HG02623 (cell line): Measurements from ENCODE around the gene NPIPB6.
"Not testable (repeated sequence)": the region's sequence is repeated elsewhere in the genome, so short reads cannot be mapped to it uniquely, and the experiment has no call there.

ENCODE experiments used
- ATAC-seq: cut with Tn5 transposase; IDR thresholded peaks from one replicate; pipeline ENCODE4 v1.9.1; 2021; ENCODE audit warnings: moderate library complexity; ENCODE audit not compliant: unreplicated experiment

Gene NPIPB6

DNA sequence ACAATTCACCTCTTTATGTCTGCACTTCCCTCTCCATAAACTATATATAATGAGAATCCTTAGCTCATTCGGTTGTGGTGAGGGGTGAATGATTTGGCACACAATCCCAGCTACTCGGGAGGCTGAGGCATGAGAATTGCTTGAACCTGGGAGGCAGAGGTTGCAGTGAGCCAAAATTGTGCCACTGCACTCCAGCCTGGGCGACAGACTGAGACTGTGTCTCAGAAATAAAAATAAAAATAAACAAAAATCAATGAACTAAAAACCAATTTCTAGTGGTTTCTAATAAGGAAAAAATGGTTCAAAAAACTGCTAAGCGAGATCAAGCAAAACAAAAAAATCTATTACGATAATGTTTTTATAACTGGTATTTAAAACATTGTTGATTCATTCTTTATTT, at the start of gene NPIPB6:
Gene NPIPB6, minus strand, starts transcription at position 101 of the 400 bp plus-strand sequence. CDS start 686 bp downstream, outside the sequence.
- ATAC-seq, result not testable (repeated sequence)

- ATAC-seq, result peak; percentile 95
These were observed 40.1 kb upstream of the NPIPB6 start, which contains the start of gene EIF3CL for GRCh38 chr16:28403220-28404072. Gene EIF3CL, minus strand, starts transcription at chr16:28403841. Its CDS starts 223 bp downstream, at chr16:28403618.

DNA sequence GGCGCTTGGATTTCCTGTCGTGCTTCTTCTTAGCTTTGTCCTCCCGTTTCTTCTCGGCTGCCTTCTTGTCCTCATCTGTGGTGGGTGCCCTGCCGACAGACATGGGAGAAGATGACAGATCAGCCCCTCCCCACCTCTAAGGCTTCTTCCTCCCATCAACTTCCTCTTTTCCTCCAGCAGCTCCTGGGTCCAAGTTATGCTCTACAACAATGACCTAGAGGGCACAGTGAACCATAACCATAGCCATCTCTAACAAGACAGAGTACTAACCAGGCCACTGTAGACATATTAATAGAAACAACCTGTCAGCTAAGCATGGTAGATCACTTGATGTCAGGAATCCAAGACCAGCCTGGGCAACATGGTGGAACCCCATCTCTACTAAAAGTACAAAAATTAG, 28.7 kb upstream of the NPIPB6 start:
- not testable (repeated sequence) for ATAC-seq

- not testable (repeated sequence) for ATAC-seq
These were observed 19.0 kb upstream of the NPIPB6 start for GRCh38 chr16:28382177-28382867.

DNA sequence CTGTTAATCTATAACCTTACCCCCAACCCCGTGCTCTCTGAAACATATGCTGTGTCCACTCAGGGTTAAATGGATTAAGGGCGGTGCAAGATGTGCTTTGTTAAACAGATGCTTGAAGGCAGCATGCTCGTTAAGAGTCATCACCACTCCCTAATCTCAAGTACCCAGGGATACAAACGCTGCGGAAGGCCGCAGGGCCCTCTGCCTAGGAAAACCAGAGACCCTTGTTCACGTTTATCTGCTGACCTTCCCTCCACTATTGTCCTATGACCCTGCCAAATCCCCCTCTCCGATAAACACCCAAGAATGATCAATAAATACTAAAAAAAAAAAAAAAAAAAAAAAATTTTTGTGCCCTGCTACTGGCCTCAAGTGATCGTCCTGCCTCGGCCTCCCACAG, 14.5 kb upstream of the NPIPB6 start:
- ATAC-seq, result not testable (repeated sequence)

- ATAC-seq, result not testable (repeated sequence)
These were observed 13.9 kb upstream of the NPIPB6 start for GRCh38 chr16:28377108-28377625.

- ATAC-seq, result not testable (repeated sequence)
These were observed 11.8 kb upstream of the NPIPB6 start for GRCh38 chr16:28375115-28375514.

GRCh38 chr16:28374281-28374680, 11.0 kb upstream of the NPIPB6 start:
- not testable (repeated sequence) for ATAC-seq

GRCh38 chr16:28367926-28368325, 4.6 kb upstream of the NPIPB6 start:
- not testable (repeated sequence) for ATAC-seq

- ATAC-seq, result peak; percentile 92
These were observed 1.2 kb upstream of the NPIPB6 start for GRCh38 chr16:28364268-28365173.

DNA sequence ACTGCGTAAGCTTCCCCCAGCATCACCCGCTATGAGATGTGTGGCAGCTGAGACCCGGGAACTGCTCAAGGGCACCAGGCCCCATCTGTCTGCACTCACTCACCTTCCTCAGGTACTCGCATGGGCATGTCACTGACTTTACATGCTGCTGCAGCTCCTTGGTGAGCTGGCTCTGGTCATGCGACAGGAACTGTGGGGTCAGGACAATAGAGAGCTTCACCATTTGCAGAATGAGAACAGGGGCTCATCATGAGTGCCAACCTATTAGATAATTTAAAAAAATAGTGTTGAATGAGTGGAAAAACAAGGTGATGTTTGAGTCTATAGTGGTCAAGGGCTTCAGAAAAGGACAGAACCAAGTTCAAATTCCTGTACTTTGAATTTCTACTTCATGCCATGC, 708 bp downstream of the NPIPB6 start:
- not testable (repeated sequence) for ATAC-seq

DNA sequence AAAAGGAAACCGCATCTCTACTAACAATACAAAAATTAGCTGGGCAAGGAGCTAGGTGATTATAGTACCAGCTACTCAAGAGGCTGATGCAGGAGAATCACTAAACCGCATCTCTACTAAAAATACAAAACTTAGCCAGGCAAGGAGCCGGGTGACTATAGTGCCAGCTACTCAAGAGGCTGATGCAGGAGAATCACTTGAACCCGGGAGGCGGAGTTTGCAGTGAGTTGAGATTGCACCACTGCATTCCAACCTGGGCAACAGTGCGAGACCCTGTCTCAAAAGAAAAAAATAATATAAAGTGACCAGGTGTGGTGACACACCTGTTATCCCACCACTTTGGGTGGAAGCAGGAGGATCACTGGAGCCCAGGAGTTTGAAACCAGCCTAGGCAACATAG, 25.1 kb downstream of the NPIPB6 start:
- not testable (repeated sequence) for ATAC-seq

DNA sequence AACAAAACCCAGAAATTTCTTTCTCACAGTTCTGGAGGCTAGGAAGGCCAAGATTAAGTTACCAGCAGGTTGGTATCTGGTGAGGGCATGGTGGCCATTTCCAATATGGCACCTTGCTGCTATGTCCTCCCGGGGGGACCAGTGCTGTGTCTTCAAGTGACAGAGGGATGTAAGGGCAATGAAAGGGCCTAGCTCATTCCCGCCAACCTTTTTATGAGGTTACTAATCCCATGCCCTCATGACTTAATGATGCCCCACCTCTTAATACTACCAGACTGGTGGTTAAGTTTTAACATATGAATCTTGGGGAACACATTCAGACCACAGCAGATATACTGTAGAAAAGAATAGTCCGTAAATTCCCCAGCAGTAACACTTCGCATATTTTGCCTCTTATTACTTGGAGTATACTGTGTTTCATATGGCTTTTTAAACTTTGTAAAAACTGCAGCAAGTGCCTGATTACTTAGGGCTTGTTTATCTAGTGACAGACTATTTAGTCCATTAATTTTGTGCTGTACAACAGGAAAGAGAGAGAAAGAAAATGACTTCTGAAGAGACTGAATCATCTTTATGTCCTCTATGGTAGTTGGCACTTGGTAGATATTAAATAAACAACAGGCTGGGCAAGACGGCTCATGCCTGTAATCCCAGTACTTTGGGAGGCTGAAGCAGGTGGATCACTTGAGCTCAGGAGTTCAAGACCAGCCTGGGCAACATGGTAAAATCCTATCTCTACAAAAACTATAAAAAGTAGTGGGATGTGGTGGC, 26.2 kb downstream of the NPIPB6 start:
- not testable (repeated sequence) for ATAC-seq

- ATAC-seq, result not testable (repeated sequence)
These were observed 27.6 kb downstream of the NPIPB6 start for GRCh38 chr16:28335678-28336077.

DNA sequence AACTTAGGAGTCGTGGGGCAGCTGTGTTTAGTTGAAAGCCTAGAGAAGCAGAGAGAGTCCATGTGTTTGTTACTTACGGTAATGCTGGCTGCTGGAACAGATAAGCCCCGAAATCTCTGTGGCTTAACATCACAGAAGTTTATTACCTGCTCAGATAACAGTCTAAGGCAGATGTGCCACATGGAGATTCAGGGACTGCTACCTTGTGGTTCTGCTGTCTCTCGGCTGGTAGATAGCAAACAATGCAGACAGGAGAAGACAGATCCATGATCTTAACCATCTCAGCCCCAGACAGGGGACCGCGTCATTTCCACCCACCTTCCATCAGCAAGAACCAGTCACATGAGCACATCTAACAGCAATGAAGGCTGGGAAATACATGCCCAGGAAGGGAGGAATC, 30.7 kb downstream of the NPIPB6 start:
- not testable (repeated sequence) for ATAC-seq

DNA sequence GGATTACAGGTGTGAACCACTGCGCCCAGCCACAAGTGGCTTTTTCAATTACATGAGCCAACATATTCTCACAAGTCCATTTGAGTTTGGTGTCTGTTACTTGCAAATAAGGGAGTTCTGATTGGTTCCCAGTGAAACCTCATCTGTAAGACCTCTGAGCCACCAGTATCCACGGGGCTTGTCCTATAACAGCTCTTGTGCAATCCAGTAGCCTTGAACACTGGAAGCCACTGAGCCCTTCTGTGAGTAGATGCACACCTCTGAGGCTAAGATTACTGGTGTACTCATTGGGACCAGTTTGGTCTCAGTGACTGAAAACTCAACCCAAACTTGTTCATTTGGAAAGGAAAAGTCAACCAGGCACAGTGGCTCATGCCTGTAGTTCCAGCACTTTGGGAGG, 32.3 kb downstream of the NPIPB6 start:
- not testable (repeated sequence) for ATAC-seq

- ATAC-seq, result not testable (repeated sequence)
These were observed 33.1 kb downstream of the NPIPB6 start for GRCh38 chr16:28330232-28330631.

GRCh38 chr16:28326881-28327610, 36.3 kb downstream of the NPIPB6 start:
- no peak for ATAC-seq

DNA sequence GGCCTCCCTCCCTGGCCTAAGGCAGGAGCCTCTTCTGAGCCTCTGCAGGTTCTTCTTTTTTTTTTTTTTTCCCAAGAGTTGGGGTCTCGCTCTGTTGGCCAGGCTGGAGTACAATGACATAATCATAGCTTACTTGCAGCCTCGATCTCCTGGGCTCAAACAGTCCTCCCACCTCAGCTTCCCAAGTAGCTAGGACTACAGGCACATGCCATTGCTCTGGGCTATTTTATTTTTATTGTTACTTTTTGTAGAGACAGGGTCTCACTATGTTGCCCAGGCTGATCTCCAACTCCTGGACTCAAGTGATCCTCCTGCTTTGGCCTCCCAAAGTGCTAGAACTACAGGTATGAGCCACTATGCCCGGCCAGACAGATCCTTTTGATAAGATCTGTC, 38.4 kb downstream of the NPIPB6 start:
- ATAC-seq, result no peak
